GM19035 (cell line): ENCODE data around the gene CST1.
A peak's percentile ranks its signal among the peaks of the same experiment; 100 is the strongest.
"Not testable (repeated sequence)": the region's sequence is repeated elsewhere in the genome, so short reads cannot be mapped to it uniquely, and the experiment has no call there.

ENCODE experiments used
- ATAC-seq: cut with Tn5 transposase; IDR thresholded peaks from one replicate; pipeline ENCODE4 v1.9.1; 2021; ENCODE audit not compliant: unreplicated experiment

The CST1 gene

GRCh38 chr20:23750786-23751185 lies at the start of gene CST1:
Gene CST1, minus strand, starts transcription at chr20:23750935. Its CDS starts 69 bp downstream, at chr20:23750866.
- ATAC-seq: not testable (repeated sequence)

GRCh38 chr20:23799216-23799847 lies 48.6 kb upstream of the CST1 start:
- peak; percentile 73 for ATAC-seq

GRCh38 chr20:23795526-23795925 lies 44.8 kb upstream of the CST1 start:
- ATAC-seq: no peak

GRCh38 chr20:23794841-23795240 lies 44.1 kb upstream of the CST1 start:
- no peak for ATAC-seq

GRCh38 chr20:23794065-23794464 lies 43.3 kb upstream of the CST1 start:
- ATAC-seq: no peak

GRCh38 chr20:23783447-23783846 lies 32.7 kb upstream of the CST1 start:
- ATAC-seq: no peak

- no peak for ATAC-seq
These were observed 31.7 kb upstream of the CST1 start for GRCh38 chr20:23782366-23782983.

- ATAC-seq: not testable (repeated sequence)
These were observed 27.9 kb upstream of the CST1 start for GRCh38 chr20:23778676-23779075.

- ATAC-seq: not testable (repeated sequence)
These were observed 26.6 kb upstream of the CST1 start for GRCh38 chr20:23777380-23777779.

GRCh38 chr20:23776067-23776771 lies 25.5 kb upstream of the CST1 start:
- no peak for ATAC-seq

GRCh38 chr20:23774081-23774480 lies 23.3 kb upstream of the CST1 start:
- no peak for ATAC-seq

GRCh38 chr20:23773579-23773978 lies 22.8 kb upstream of the CST1 start:
- no peak for ATAC-seq

- no peak for ATAC-seq
These were observed 22.4 kb upstream of the CST1 start for GRCh38 chr20:23773127-23773526.

GRCh38 chr20:23772074-23772473 lies 21.3 kb upstream of the CST1 start:
- no peak for ATAC-seq

GRCh38 chr20:23770384-23770783 lies 19.6 kb upstream of the CST1 start:
- ATAC-seq: no peak

GRCh38 chr20:23768520-23768919 lies 17.8 kb upstream of the CST1 start:
- not testable (repeated sequence) for ATAC-seq

- no peak for ATAC-seq
These were observed 15.8 kb upstream of the CST1 start for GRCh38 chr20:23766531-23766930.

- no peak for ATAC-seq
These were observed 14.8 kb upstream of the CST1 start for GRCh38 chr20:23765578-23765977.

- not testable (repeated sequence) for ATAC-seq
These were observed 13.9 kb upstream of the CST1 start for GRCh38 chr20:23764630-23765029.

- no peak for ATAC-seq
These were observed 12.6 kb upstream of the CST1 start for GRCh38 chr20:23763345-23763744.

GRCh38 chr20:23759306-23759940 lies 8.7 kb upstream of the CST1 start:
- ATAC-seq: no peak

- not testable (repeated sequence) for ATAC-seq
These were observed 6.1 kb upstream of the CST1 start for GRCh38 chr20:23756792-23757191.
